Umbilical cord (tissue), 2 donors: Measurements from ENCODE around the gene GRM8. TPM values are rescaled to one million over a fixed set of nuclear protein-coding genes. Genes with fewer than 3 reads are reported as not detected.

ENCODE experiments used
- DNase-seq: peaks from one replicate; pipeline ENCODE4 v3.0.0-alpha.2; 2015; ENCODE audit warnings: low spot score
- total RNA-seq: library from RNA; depleted of rRNA; stranded (reverse); fragments of >200 nt; gene quantifications from one replicate; pipeline ENCODE4 v1.2.3, GENCODE V29; 2014; ENCODE audit warnings: low replicate concordance; ENCODE audit not compliant: insufficient read depth

Gene GRM8
- total RNA-seq, 1 donor from 2014 or later: 4.1 TPM

DNA sequence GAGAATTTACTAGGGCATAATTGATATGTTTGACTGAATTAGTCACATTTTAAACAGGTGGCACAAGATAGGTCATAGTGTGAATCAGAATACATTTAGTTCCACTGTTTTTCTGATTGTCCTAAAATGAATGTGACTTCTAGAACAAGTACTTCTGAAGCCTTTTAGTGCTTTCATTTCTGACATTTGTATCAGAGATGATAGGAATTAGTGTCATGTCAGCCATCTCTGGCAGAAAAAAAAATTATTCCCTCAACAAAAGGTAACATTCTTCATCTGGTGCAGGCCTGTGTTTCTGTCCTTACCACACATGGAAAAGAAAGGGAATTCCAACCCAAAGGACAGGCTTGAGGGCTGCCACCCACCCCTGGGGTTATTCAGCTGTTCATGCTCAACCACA lies 21.3 kb downstream of the GRM8 start:
- no peak for DNase-seq

DNA sequence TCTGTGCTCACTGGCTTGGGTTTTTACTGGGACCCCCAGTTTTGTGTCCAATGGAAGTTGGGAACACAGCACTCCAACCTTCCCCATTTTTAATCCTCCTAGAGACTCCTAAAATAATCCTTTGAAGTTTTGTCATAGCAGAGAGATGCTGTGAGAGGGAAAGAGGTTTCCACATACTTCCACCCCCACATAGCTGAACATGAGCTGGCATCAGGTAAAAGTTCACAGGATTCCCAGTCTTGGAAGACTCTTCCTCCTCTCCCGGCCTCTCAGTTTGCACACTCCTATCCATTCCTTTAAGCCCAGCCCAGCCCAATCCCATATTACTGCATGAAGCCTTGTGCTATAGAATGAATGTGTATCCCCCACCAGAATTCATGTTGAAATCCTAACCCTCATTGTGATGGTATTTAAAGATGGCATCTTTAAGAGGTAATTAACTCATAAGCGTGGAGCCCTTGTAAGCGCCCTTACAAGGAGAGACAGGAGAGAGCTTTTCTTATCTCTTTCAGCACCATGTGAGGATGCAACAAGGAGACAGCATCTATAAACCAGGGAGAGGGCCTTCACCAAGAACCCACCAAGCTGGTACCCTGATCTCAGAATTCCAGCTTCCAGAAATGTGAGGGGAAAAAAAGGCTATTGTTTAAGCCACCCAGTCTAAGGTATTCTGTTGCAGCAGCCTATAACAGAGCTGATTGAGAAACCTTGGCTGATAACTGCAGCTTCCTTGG lies 22.4 kb downstream of the GRM8 start:
- DNase-seq: no peak

DNA sequence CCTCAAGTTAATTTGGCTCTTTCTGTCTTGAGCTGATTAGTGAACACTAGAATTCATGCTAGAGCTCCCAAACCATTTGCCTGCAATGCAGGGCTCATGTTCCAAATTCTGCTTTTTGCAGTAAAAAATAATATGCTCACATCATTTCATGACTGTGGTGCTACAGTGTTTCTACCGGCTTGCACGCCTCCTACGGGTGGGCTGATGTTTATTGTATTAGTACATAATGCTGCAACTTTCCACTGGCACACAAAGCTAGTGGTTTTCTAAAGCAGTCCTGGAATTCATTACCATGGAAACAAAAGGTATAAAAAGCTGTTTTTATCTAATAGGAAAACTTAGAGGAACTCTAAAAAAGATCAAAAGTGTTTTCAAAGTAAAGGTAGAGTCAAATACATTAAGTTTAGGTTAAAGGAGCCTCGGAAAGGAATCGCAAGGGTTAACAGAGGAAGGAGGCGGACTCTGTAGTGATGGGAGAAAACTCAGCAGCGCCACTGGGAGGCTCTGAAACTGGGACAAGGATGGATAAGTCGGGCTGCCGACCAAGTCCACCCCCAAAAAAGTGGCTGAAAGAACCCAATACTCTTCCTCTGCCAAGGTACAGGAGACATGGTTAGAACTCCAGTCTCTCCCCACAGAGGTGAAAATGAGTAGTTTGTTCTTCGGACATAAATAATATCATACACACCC lies 25.9 kb downstream of the GRM8 start:
- DNase-seq: no peak

DNA sequence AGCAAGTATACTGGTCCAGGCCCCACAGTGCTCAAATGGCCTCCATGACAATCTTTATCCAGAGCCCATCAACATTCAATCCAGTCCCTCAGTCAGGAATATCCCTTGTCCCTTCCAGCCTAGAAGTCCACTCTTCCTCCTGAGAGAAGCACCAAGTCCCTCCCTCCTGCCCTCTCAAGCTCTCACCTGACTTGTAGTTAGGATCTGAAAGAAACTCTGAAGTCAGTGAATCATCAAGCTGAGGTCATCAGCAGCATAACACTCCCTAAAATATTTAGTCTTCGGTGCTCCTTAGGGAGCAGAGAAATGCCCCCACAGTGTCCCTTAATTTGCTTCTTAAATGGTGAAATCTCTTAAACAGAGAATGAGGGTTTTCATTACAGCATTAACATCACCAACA lies 31.0 kb downstream of the GRM8 start:
- DNase-seq: no peak

DNA sequence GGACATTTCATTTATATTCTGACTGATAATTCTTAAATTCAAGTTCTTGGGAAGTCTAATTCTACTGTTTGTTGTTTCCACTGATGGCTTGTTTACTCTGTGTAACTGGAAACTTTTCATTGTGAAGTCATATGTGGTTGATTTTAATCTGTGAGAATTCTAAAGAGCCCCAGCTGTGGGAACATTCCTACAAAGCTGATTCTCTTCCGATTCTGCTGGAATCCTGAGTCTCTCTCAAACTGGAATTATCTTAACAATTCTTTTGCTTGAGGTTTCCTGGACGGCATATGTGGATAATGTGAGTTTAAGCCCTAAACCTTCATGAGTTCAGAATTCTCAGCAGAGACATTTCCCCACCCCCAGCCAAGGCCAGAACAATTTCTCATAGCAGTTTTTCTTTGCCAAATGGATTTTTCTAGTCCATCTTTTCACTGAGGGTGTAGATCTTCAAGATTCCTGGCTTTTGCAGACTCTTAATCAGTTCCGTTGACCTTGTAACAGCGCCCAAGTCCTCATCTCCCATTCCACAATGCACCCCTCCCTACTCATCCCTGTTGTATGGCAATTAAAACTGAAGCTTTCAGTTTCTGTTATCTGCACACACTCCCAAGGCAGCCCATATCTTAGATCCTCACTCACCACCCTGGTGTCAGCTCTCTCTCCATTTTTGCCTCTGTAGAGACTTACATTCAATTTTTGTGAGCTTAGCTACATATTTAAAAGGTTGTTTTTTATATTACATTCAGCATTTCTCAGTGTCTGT lies 37.6 kb downstream of the GRM8 start:
- no peak for DNase-seq

DNA sequence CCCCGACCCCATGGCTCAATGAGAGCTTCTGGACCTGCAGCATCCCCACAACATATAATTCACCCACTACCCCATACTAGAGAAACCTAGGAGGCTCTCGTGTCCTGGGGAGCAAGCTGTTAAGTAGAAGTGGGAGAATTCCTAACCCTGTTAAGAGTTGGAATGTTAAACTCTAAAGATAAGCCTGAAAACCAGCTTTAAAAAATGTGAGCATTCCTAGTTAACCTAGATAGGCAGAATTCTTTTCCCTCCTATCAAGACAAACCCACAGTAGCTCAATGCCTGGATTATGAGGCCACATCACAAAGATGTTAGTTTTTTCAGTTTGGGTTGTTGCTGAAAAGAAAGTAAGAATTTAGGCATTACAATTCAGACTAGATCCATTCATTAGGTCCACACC lies 42.9 kb downstream of the GRM8 start:
- DNase-seq: no peak

DNA sequence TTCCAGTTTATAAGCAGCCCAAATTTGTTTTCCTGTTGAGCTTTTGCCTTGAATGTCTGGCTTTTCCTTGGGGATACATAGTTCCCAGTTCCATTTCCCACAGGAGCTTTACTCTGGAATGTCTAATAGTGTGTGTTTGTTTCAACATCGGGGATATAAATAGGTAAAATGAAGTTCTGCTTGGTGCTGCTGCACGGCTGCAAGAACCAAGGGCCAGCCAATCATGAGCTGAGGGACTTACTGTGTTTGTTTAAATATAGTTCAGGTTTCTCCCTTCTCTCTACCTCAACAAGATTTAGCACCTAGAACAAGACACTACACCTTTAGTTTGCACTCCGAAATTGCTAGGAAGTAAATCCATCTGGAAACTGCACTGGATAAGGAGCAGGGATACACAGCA lies 43.9 kb downstream of the GRM8 start:
- DNase-seq: no peak

DNA sequence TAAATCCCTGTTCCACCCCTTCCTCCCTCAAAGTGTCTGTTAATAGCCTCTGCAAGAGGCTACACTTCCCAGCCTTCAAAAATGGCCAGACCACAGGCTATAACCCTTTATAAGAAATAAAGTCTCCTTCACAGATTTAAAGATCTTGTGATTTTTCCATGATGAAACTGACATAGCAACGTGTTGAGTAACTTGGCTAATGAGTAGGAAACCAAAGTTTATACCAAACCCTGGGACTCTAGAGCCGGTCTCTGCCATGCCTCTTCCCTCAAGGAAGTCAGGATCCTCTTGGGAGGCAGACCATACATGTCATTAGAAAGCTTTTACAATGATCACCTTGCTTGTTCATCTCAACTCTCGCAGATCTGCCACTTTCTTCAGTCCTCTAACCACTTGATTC lies 44.4 kb downstream of the GRM8 start:
- DNase-seq: no peak

DNA sequence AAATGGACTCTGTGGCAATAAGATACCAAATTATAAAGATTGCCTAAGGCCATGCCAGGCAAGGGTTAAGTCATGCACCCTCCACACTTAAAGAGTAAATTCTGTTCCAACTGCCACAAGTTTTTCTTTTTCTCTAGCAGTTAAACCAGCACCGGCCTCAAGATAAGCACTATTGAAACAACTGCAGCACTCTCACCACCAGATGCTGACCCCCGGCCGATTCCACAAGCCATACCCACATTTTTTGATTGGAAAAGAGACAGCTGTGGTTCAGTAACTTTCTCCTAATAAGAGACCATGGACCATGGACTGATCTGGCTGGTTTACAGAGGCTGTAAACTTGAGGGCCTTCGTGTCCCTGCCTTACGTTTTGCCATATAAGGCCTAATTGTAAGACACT lies 44.9 kb downstream of the GRM8 start:
- no peak for DNase-seq

DNA sequence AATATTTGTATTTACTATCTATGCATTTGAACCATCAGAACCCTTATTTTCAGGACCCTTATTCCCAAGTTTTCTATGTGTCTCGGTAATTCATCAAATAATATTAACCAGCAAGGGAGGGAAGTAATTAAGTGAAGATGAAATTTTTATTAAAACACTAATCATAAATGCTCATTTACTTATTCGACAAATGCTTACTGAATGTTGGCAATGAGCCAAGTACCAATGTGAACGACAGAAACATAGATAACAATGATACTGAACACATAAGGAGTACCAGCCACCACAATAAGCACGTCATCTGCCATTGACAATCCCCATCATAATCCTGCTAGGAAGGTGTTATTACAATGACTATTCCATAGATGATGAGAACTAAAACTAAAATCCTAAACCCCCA lies 45.5 kb downstream of the GRM8 start:
- DNase-seq: no peak

DNA sequence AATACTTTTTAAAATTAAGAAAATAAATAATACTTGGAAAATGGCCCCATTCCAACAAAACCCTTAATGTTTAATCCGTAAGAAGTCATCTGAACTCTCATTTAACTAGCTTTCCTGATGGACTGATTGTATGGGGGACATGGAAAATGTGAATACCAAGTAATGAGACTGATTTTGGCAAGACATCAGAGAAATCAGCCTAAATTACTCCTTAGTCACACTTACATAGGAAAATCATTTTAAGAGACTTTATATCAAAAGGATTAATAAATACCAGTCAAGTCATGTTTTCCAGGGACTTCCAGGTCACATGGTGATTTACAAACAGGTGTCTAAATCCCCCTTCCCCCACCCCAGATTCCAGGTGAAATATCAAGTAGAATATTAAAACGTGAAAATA lies 58.2 kb downstream of the GRM8 start:
- no peak for DNase-seq

DNA sequence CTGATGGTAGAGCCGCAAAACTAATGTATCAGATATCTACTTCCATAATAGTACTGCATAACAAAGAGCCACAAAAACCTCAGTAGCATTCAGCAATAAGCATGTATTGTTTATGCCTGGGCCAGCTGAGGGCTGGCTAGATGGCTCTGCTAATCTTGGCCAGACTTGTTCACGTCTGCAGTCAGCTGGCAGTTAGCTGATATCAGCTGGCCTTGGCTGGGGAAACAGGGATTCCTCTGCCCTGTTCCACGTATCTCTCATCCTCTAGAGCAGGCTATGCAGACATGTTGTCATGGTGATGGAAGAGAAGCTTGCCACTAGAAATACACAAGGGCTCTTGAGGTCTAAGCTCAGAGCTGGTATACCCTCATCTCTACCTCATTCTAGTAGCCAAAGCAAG lies 62.9 kb downstream of the GRM8 start:
- no peak for DNase-seq

DNA sequence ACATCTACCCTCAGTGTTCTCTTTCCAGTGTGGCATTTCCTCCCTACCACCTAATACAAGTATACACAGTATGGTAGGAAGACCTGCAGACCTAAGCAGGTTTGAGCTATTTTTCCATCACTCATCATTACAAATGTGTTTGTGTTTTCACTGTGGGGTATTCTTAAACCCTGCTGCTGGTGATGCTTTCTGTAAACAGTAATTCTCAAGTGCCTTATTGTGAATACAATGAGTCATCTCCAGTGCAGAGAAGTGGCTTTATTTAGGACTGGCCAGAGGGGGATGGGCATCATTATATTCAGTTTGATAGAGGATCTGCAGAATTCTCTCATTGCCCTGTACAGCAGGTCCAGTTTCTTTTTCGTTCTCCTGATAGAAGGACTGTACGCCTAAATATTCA lies 63.7 kb downstream of the GRM8 start:
- no peak for DNase-seq

DNA sequence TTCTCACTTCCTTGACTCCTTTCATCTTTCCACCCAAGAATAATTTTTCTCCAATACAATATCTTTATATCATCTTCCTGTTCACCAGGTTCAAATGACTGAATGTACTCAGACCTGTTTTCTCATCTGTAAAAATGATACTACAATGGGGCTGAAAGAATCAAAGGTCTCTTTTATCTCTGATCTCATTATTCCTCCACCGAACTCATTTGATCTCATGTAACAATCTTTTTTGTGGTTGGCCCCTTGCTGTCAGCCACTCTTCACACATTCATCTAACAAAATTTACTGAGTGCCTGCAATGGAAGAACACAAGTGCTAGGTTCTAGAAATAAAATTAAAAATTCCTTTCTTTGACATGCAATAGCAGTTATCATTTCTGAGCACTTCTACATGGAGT lies 65.0 kb downstream of the GRM8 start:
- no peak for DNase-seq

DNA sequence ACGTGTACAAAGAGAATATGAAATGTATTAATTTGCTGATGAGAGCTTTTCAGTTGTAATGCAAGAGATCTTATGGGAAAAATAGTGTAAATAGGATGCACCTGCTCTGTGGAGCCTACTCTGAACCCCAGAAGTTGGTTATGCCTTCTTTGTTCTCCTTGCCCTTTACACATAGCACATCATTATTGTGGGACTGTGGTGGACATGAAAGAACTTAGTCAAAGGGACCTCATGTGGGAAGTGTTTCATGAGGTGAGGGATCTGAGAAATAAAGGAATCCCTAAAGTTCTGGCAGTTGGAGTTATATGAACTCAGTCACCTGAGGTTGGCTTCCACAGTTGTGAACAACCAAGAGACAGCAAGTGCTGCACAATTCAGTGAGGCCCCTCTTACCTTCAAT lies 66.1 kb downstream of the GRM8 start:
- DNase-seq: no peak

DNA sequence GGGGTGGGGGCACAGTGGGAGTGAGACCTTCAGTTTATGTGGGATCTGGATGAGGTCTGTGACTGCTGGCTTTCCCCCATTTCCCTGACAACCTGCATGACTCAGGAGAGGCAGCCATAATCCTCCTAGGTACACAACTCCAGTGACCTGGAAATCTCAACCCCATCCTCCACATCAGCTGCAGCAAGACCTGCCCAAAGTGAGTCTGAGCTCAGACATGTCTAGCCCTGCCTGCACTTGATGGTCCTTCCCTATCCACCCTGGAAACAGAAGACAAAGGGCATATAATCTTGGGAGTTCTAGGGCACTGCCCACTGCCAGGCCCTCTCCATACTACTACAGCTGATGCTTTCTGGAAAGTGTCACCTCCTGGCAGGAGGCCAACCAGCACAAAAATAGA lies 75.6 kb downstream of the GRM8 start:
- no peak for DNase-seq

DNA sequence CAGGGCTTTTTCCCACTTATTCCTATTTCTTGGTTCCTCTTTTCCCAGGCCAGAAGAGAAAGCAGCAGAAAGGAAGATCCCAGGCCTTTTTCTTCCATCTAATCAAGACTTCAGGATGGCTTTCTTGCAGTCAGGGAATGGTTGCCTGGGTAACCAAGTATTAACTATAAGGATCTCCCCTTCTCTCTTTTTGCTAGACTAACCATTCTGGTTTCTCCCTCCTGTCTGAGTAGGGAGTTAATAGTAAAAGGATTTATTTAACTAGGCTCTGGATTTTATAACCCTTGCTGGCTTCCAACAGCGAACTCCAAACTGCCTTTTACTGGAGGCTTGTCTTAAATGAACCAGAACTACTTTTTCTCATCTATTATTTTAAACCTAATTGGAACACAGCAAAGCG lies 90.4 kb downstream of the GRM8 start:
- no peak for DNase-seq

DNA sequence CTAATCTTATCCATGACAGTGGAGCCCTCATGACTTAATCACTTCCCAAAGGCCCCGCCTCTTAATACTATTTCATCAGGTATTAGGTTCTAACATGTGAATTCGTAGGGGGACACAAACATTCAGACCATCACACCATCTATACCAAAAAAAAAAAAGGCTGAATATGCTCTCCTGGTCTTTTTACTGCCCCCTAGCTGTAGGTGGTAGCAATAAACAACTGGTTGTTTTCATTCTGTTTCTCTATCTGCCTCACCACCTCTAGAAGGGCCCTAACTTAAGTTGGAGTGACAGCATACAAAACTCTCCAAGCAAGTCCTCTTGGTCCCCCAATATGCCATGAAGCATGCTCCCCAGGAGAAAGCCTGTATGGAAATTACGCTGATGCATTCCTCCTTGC lies 94.1 kb downstream of the GRM8 start:
- DNase-seq: no peak

DNA sequence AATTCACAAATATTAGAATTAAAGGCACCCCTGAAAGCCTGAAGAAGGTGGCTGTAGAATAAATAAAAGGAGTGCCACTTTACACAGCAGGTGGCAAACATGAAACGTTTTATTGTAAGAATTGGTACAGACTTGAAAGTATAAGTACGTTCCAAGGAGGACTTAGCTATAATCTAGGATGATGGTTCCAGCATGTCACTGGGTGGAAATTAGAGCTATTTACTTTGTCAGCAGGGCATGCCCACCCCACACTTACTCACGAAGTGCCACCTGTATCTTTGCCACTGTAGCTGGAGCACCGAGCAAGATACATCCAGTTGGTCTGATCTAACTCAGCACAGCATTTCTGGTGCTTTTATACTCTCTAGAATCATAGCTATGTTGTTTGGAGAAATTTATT lies 97.8 kb downstream of the GRM8 start:
- DNase-seq: no peak

DNA sequence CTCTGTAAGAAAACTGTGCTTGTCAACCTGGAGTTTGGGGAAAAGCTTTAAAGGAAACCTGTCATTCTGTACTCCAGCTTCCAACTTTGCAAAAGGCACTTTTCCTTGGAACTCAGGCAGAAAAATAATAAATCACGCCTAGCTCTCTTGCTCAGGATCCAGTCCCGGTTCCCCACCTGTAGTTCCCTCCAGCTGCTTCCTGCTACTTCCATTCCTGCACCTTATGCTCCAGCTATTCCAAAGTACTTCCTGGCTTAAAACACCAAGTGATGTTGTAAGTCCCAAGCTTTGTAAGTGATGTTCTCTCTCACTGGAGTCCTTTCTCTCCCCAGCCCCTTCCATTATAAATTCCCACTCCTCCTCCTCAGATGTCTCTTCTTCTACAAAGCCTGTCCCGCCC lies 98.6 kb downstream of the GRM8 start:
- DNase-seq: no peak

DNA sequence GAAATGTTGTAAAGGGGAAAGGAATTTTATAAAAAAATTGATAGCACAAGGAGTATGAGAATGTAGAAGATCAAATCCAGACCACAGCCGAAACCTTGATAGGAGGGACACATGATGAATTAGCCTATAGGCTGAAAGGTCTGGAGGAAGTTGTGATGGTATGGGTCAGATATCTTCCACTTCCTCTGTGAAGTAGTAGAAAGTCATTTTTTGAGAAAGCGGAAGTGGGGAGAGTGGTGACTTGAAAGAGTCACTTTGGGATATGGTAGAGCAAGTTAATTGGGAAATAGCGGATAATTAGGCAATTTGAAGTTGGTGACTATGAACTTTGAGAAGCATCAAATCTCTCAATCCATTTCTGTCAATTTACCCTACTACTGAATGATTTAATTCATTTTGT lies 99.4 kb downstream of the GRM8 start:
- DNase-seq: no peak

DNA sequence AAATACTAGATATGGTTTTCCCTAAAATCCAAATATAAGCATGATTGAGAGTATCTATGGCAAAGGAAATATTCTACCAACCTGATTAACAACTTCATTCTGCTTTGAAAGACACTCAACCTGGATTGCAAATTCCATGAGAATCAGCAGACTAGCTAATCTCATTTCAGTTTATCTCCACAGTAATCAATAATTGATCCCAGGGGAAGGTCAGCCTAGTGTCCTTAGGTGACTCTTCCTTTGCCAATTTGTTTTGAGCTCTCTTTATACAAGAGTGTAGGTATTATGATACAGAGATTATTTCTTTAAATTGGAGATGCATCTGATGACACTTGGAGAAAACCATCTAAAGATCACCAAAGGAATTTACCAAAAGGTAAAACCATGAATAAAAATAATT lies 100.3 kb downstream of the GRM8 start:
- no peak for DNase-seq

DNA sequence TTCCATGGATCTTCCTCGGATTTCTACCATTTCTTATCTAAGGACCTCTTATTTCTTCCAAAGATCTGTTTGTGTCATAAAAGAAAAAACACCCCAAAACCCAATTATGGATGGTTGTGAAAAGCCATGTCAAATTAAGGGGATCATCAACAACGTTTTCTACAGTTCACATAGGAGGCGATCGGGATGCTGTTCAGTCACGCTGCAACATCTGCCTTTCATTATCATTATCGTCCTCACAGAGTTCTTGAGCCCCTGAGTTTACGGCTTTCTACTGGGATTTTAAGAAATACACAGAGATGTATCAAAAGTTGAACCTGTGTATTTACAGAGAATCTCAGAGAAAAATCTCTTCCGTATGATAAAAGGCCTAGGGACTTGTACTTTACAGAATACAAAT lies 101.4 kb downstream of the GRM8 start:
- peak; percentile 17 for DNase-seq
